Large intestine (tissue), 3 donors: ENCODE results near the gene PDK3. TPM values are rescaled to one million over a fixed set of nuclear protein-coding genes. Genes with fewer than 3 reads are reported as not detected.

Experiments
- DNase-seq, 2 donors: peaks; one replicate each; pipeline versions ENCODE4 v3.0.0 to v3.0.0-alpha.2; 2013
- H3K27ac ChIP-seq: one replicate; pipeline ENCODE4 v1.5.1; 2013; ENCODE audit warnings: low read length
- H3K27me3 ChIP-seq: 2 replicates; pipeline ENCODE4 v1.6.1; 2013; ENCODE audit warnings: low read length; ENCODE audit not compliant: control insufficient read depth, insufficient read depth
- H3K36me3 ChIP-seq: 2 replicates; pipeline ENCODE4 v1.6.1; 2013; ENCODE audit warnings: low read length; ENCODE audit not compliant: control insufficient read depth, insufficient read depth
- H3K4me1 ChIP-seq: one replicate; pipeline ENCODE4 v1.6.1; 2013; ENCODE audit warnings: low read length; ENCODE audit not compliant: control insufficient read depth, insufficient read depth
- H3K4me3 ChIP-seq: one replicate; pipeline ENCODE4 v1.5.1; 2013; ENCODE audit warnings: low read length
- H3K9me3 ChIP-seq: one replicate; pipeline ENCODE4 v1.6.1; 2013; ENCODE audit warnings: mild to moderate bottlenecking, low read depth, low read length, moderate library complexity; ENCODE audit not compliant: control insufficient read depth
- WGBS: methylation state at CpG from one replicate; pipeline ENCODE4 v1.1.5; 2013; ENCODE audit warnings: low lambda C conversion rate; ENCODE audit not compliant: insufficient coverage; 5-methylcytosine and 5-hydroxymethylcytosine counted together
- polyA plus RNA-seq: library from polyadenylated mRNA; unstranded; fragments of 120-200 nt; gene quantifications from one replicate; pipeline ENCODE4 v1.2.1, GENCODE V29; 2013

Gene PDK3
- polyA plus RNA-seq, 1 donor: 13.3 TPM

DNA sequence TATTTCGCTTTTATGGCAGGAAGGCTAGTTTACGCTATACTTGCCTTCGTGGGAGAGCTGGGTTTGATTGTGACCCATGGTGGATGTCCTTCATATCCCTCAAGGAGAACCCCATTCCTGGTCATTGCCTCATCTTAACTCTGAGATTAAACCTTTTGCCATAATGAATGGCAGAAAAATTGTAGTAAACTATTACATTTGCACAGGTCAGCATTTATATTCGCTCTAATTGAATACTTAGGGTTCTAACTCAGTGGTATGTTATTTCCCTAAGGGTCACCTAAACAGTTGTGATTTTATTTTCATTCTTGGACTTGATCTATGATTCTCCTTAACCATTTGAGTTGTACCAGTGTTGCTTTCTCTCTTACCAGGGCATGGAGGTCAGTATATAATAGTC is 13.4 kb downstream of the PDK3 start:
- Histone ChIP-seq H3K4me1 (no peaks in the 10 kb centered on the region), H3K36me3 (no peaks in the 10 kb centered on the region), H3K4me3 (no peak overlapping the region), H3K27ac (peak overlapping the region; percentile 75), H3K27me3 (no peaks in the 10 kb centered on the region), H3K9me3 (no peaks in the 10 kb centered on the region)
- no peak for DNase-seq
- WGBS: no CpG with 5 or more reads among the region's 4 CpGs

DNA sequence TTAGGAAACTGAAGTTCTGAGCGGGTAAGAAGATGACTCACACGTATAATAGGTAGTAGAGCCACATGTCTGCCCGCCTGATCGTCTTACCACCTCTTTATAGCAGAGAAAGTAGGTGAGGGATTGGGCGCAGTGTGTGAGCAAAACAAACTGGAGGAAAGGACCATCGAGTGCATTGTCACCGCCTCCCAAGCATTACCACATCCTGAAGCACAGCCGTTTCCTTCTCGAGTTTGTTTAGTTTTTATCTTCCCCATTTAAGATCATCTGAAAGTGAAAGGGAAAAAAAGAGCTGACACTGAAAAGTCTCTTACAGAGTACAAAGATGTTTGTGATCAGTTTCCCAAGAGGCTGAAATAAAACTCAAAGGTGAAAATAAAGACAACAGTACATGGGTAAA is 14.8 kb downstream of the PDK3 start:
- Histone ChIP-seq H3K27me3 (no peaks in the 10 kb centered on the region), H3K4me3 (no peak overlapping the region), H3K9me3 (no peaks in the 10 kb centered on the region), H3K27ac (peak overlapping the region; percentile 75), H3K36me3 (no peaks in the 10 kb centered on the region), H3K4me1 (no peaks in the 10 kb centered on the region)
- no CpG with 5 or more reads among the region's 9 CpGs for WGBS
- peak in 1 of 2 donors; percentile 49 for DNase-seq

DNA sequence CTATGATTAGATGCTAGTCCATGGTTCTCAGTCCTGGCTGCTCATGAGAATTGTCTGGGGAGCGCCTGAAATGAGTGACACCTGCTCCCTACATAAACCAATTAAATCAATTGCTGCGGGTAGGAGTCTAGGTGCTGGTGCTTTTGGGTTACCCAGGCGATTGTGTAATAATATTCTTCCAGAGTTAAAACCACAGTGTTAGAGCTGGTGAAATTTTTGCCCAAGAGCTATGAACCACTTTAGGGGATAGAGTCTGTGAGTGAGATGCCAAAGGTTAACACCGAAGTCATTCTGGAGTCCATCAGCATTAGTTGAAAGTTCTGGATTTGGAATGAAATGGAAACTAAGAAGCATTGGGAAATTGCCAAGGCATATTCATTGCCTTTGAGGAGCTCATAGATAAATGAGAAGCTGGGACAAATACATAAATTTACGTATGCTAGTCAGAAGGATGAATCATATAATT is 15.3 kb downstream of the PDK3 start:
- no peak overlapping the region for H3K4me3 ChIP-seq
- H3K27me3 ChIP-seq: no peaks in the 10 kb centered on the region
- no peaks in the 10 kb centered on the region for H3K9me3 ChIP-seq
- peak overlapping the region; percentile 23 for H3K27ac ChIP-seq
- H3K4me1 ChIP-seq: no peaks in the 10 kb centered on the region
- no CpG with 5 or more reads among the region's 5 CpGs for WGBS
- no peaks in the 10 kb centered on the region for H3K36me3 ChIP-seq
- no peak for DNase-seq

DNA sequence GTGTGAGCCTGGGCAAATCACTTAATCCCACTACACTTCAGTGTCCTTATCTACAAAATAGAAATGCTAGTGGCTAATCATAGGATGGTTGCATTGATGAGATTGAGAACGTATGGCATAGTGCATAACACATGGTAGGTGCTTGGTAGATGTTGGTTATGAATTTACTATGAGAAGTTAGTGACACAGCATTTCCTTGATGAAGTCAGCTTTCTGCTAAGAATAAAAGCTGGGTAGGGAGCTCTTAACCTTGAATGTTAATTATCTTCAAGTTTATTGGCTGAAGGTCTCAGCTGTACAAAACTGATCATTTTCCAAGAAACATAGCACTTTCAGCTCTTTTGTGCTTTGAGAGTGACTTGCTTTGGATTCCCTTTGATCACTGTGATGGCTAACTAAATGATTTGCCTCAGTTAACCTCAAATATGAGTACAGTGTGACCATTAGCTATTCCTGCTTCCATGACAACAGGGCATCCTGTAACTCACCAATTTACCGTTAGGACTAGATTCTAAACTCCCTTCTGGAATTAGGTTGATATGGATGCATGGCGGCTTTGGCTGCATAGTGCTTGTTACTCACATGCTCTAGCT is 17.8 kb downstream of the PDK3 start:
- no CpG with 5 or more reads among the region's 3 CpGs for WGBS
- H3K36me3 ChIP-seq: no peaks in the 10 kb centered on the region
- no peak overlapping the region for H3K27ac ChIP-seq
- no peak overlapping the region for H3K4me3 ChIP-seq
- H3K27me3 ChIP-seq: no peaks in the 10 kb centered on the region
- H3K4me1 ChIP-seq: no peaks in the 10 kb centered on the region
- DNase-seq: no peak
- no peaks in the 10 kb centered on the region for H3K9me3 ChIP-seq

DNA sequence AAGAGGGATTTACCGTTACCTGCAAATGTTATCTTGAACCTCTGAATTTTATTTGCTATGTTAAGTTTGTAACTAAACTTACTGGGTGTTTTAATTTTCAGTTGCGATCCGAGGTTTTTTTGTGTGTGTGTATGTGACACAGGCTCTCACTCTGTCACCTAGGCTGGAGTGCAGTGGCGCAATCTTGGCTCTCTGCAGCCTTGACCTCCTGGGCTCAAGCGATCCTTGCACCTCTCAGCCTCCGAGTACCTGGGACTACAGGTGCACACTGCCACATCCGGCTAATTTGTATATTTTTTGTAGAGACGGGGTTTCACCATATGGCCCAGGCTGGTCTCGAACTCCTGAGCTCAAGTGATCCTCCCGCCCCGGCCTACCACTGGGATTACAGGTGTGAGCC is 18.5 kb downstream of the PDK3 start:
- no peak overlapping the region for H3K27ac ChIP-seq
- WGBS: no CpG with 5 or more reads among the region's 11 CpGs
- H3K9me3 ChIP-seq: no peaks in the 10 kb centered on the region
- no peak for DNase-seq
- H3K4me3 ChIP-seq: no peak overlapping the region
- H3K36me3 ChIP-seq: no peaks in the 10 kb centered on the region
- no peaks in the 10 kb centered on the region for H3K4me1 ChIP-seq
- no peaks in the 10 kb centered on the region for H3K27me3 ChIP-seq

DNA sequence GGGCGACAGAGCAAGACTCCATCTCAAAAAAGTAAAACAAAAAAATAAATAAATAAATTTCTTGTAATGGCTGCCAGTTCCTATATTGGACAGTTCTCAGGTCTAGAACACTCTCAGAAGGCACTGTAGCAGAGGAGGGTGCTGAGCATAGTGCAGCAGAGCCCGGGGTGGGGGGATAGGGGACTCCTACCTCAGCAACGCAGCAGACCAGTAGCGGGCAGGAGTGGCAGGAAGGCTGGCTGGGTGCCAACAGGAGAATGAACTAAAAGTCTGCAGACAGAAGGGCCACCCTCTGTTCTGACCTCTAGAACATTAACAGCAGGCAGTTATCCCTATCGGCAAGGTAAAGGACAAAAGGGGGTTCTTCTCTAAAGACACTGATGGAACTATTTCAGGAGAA is 20.2 kb downstream of the PDK3 start:
- WGBS: 100% methylated on average over 1 of the region's 5 CpGs
- no peak for DNase-seq
- no peak overlapping the region for H3K27ac ChIP-seq

DNA sequence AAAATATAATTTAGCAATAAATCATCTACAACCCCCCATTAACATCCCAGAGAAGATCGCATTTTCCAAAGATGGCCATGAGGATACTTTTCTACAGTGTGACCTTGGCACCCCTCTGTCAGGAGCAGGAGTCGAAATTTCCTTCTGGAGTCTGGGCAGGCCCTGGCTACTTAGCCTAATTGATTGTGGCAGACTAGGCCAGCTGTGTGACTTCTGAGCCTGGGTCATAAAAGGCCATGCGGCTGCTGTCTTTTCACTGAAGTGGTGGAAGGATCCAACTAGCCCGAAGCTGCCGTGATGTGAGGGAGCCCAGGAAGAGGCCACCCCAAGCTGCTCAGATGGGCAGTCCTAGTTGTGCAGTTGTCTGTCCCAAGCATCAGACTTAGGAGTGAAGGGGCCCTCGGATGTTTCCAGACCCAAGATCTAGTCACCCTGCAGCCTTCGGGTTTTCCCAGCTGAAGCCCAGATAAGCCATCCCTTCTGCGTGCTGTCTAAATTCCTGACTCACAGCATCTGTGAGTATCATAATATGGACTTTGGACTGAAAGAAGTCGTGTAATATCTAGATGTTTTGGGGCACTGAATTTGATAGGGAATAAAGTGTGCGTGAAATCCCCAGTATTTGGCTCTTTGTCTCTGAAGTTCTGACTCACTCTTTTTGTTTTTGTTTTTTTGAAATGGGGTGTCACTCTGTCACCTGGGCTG is 21.0 kb downstream of the PDK3 start:
- H3K27ac ChIP-seq: peak overlapping the region; percentile 51
- no CpG with 5 or more reads among the region's 10 CpGs for WGBS

More for the DNA sequence above, 20.2 kb downstream of the PDK3 start:
- no peaks in the 10 kb centered on the region for H3K36me3 ChIP-seq
- no peak overlapping the region for H3K4me3 ChIP-seq
- no peaks in the 10 kb centered on the region for H3K4me1 ChIP-seq
- no peaks in the 10 kb centered on the region for H3K27me3 ChIP-seq
- no peaks in the 10 kb centered on the region for H3K9me3 ChIP-seq

DNA sequence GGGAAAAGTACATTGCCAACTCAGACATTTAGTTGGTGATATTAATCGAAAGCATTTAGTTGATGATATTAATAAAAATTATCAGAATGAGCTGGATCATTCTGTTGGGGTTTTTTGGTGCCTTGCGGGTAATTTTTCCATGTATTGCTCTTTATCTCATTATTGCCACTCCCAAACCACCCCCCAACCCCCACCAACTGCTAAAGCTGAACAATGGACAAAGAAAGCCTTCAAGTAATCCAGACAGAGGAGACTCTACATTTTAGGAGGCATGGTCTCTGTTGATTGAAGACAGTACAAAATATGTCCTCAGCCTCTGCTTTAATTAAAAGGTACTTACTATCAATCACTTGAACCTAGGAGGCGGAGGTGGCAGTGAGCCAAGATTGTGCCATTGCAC is 22.5 kb downstream of the PDK3 start:
- no peaks in the 10 kb centered on the region for H3K36me3 ChIP-seq

More for the DNA sequence above, 21.0 kb downstream of the PDK3 start:
- no peaks in the 10 kb centered on the region for H3K27me3 ChIP-seq
- H3K9me3 ChIP-seq: no peaks in the 10 kb centered on the region
- no peak overlapping the region for H3K4me3 ChIP-seq
- no peaks in the 10 kb centered on the region for H3K4me1 ChIP-seq
- no peaks in the 10 kb centered on the region for H3K36me3 ChIP-seq
- peak; percentile 22 to 48 for DNase-seq

DNA sequence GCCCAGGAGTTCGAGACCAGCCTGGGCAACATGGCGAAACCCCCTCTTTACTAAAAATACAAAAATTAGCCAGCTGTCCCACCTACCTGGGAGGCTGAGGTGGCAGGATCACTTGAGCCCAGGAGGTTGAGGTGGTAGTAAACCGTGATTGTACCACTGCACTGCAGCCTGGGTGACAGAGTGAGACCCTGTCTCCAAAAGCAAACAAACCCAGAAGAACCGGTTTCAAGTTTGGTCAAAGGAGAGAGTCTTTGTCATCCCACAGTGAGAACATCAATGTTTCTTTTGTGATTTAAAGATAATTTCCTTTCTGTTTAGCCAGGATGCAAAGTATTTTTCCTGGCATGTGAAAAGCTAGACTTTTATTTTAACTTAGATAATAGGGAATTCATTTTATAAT is 26.7 kb downstream of the PDK3 start:
- DNase-seq: no peak
- WGBS: no CpG with 5 or more reads among the region's 4 CpGs
- H3K4me3 ChIP-seq: no peak overlapping the region
- H3K4me1 ChIP-seq: peaks cover 14% of the 10 kb centered on the region
- H3K36me3 ChIP-seq: no peaks in the 10 kb centered on the region
- no peaks in the 10 kb centered on the region for H3K9me3 ChIP-seq
- no peak overlapping the region for H3K27ac ChIP-seq
- H3K27me3 ChIP-seq: no peaks in the 10 kb centered on the region

More for the DNA sequence above, 22.5 kb downstream of the PDK3 start:
- no peak for DNase-seq
- WGBS: no CpG with 5 or more reads among the region's 3 CpGs
- no peak overlapping the region for H3K27ac ChIP-seq
- no peaks in the 10 kb centered on the region for H3K27me3 ChIP-seq
- no peaks in the 10 kb centered on the region for H3K9me3 ChIP-seq
- no peaks in the 10 kb centered on the region for H3K4me1 ChIP-seq
- no peak overlapping the region for H3K4me3 ChIP-seq

DNA sequence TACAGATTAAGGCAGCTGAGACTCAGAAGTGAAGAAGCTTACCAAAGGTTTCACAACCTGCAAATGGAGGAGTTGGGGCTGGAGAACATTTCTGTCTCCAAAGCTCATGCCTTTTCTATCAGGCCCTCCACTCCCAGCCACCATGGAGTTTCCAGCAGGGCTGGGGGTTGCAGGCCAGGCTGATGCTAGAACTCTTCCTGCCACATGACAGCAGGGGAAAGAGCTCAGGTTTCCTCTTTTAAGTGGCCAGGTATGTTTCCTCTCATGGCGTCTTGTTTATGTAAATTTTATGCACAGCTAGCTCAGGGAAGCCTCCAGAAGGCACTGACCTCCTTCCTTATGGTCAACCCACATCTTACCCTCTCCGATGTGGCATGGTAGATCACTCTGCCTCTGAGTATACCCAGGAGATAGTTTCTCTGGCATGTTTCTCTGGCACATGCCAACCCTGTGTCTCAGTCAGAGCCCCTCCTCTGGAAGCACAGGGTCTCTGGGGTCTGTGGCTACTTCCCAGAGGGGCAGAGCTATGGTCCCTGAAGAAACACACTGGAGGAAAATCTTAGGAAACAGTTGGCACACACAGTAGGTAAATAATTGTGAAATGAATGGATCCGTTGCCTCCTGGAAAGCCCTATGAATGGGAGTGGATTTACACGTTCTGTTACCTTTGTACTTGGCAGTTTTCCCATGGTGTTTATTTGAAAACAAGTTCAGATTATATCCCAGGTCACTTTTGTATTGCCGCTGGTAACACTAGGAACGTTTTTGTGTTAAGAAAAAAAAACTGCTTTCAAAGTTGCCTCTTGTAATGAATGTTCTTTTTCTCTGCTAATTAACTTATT is 28.9 kb downstream of the PDK3 start:
- Histone ChIP-seq H3K4me3 (no peak overlapping the region), H3K9me3 (no peaks in the 10 kb centered on the region), H3K36me3 (no peaks in the 10 kb centered on the region), H3K27ac (peak overlapping the region; percentile 42), H3K4me1 (peaks cover 14% of the 10 kb centered on the region), H3K27me3 (no peaks in the 10 kb centered on the region)
- peak in 1 of 2 donors; percentile 31 for DNase-seq
- WGBS: no CpG with 5 or more reads among the region's 6 CpGs
